Heart right ventricle (tissue), 16 donors: ENCODE data around the gene SYT14. TPM values are rescaled to one million over a fixed set of nuclear protein-coding genes. Genes with fewer than 3 reads are reported as not detected.
"Not testable (repeated sequence)": the region's sequence is repeated elsewhere in the genome, so short reads cannot be mapped to it uniquely, and the experiment has no call there.

ENCODE experiments used
- ATAC-seq, 8 donors: fragments of 200-7000 bp; cut with Tn5 transposase; one replicate each; pipeline ENCODE4 v1.9.1; 2020; ENCODE audit warnings: mild to moderate bottlenecking in 8 of 8, moderate library complexity in 8 of 8, moderate number of reproducible peaks in 1 of 8
- DNase-seq, 2 donors: peaks; one replicate each; pipeline ENCODE4 v3.0.0-alpha.2; 2020
- H3K27ac ChIP-seq, 10 donors: fragments of 200-600 bp; sonication (generic) in 2 of 10; one replicate each; pipeline versions ENCODE4 v1.5.0 to v1.8.0; 2020 to 2022; ENCODE audit warnings: mild to moderate bottlenecking in 3 of 10
- H3K27me3 ChIP-seq, 7 donors: fragments of 200-600 bp; one replicate each; pipeline ENCODE4 v1.8.0; 2021 to 2022; ENCODE audit warnings: mild to moderate bottlenecking in 2 of 7
- H3K36me3 ChIP-seq, 9 donors: fragments of 200-600 bp; sonication (generic) in 1 of 9; one replicate each; pipeline versions ENCODE4 v1.5.0 to v1.8.0; 2020 to 2022; ENCODE audit warnings: mild to moderate bottlenecking in 2 of 9
- H3K4me1 ChIP-seq, 9 donors: fragments of 200-600 bp; sonication (generic) in 1 of 9; one replicate each; pipeline versions ENCODE4 v1.5.0 to v1.8.0; 2020 to 2022; ENCODE audit warnings: mild to moderate bottlenecking in 4 of 9
- H3K4me3 ChIP-seq, 10 donors: fragments of 200-600 bp; sonication (generic) in 2 of 10; one replicate each; pipeline versions ENCODE4 v1.5.0 to v1.8.0; 2020 to 2022; ENCODE audit warnings: mild to moderate bottlenecking in 7 of 10, moderate library complexity in 2 of 10
- H3K9me3 ChIP-seq, 11 donors: fragments of 200-600 bp in 10 of 11; sonication (generic) in 2 of 11; one replicate each; pipeline versions ENCODE4 v1.5.0 to v1.8.0; 2013 to 2022; ENCODE audit warnings: mild to moderate bottlenecking in 2 of 11, control low read depth in 1 of 11, moderate library complexity in 1 of 11
- WGBS, 2 donors: extraction: QIAGEN DNeasy Blood & Tissue Kit; methylation state at CpG; one replicate each; pipeline ENCODE4 v1.1.7; 2013; ENCODE audit warnings: inconsistent platforms in 1 of 2; 5-methylcytosine and 5-hydroxymethylcytosine counted together
- intact Hi-C, 10 donors: fragments of 100-400 bp; cut with DNase I; formaldehyde crosslinking; loops; one replicate each; pipeline versions ENCODE4 v1.11.1 to v1.14.2; 2022
- polyA plus RNA-seq, 2 donors: library from polyadenylated mRNA; stranded (reverse); fragments of 200-250 nt; gene quantifications; one replicate each; pipeline ENCODE4 v1.2.3, GENCODE V29; 2013
- total RNA-seq, 10 donors: library from RNA; stranded (reverse); fragmentation: NEBNext Ultra II Directional in 3 of 10; extraction: Animal tissue kit (Norgen Biotek cat#: 25700) in 3 of 10; gene quantifications; one replicate each; pipeline versions ENCODE4 v1.2.1 to v1.2.4, GENCODE V29; 2021 to 2023
- TF ChIP-seq, protein P1 (sequence below), 9 donors: fragments of 200-600 bp; sonication (generic) in 2 of 9; IDR thresholded peaks; one replicate each; pipeline versions ENCODE4 v1.5.0 to v1.8.0; 2021 to 2022; ENCODE audit warnings: antibody characterized with exemption in 9 of 9, mild to moderate bottlenecking in 5 of 9, moderate library complexity in 1 of 9
- donor health status: Arrhythmogenic right ventricular cardiomyopathy.
- donor health status: ischemic (EF 13 %, LVEDD 7.1; RV severe dilation, severe dysfunction).
- donor health status: healthy with polysubstance abuse.
- donor health status: DM: no; HTN: yes; CAD: no.
- donor health status: DM: no; HTN: no; CAD: no.
- donor health status: ischemic (EF 25% LVEDD 6.9; RV normal size, moderate dysfunction).
- donor health status: ischemic (EF 25% LVEDD 5.7; RV mildly dilated, moderate dysfunction).
- donor health status: healthy.
- donor health status: DM: yes; HTN: yes; CAD: no.
- donor health status: Ischemic cardiomyopathy.
- donor health status: ischemic (EF 35%, LVEDD 5.7; RV mildly dilated, moderate dysfunction).
- donor health status: nonischemic (EF 11% LVEDD 7.7; RV severe dilation, severe dysfunction).
- donor health status: DM: yes; HTN: yes; CAD: no.
- donor health status: PGD.
- donor health status: ischemic (EF 29% LVEDD 5.4; RV normal size, mild dysfunction).
- donor health status: nonischemic (EF 23%, LVEDD 6.1; RV moderate dilation, normal function).

Gene SYT14
- total and polyA plus RNA-seq, 12 donors, result 0.06 TPM; not detected in 11

- intact Hi-C loops, result no loop called here
- no peak for ATAC-seq
- no peaks in the 10 kb centered on the region for H3K4me1 ChIP-seq
- TF ChIP-seq, protein P1, sequence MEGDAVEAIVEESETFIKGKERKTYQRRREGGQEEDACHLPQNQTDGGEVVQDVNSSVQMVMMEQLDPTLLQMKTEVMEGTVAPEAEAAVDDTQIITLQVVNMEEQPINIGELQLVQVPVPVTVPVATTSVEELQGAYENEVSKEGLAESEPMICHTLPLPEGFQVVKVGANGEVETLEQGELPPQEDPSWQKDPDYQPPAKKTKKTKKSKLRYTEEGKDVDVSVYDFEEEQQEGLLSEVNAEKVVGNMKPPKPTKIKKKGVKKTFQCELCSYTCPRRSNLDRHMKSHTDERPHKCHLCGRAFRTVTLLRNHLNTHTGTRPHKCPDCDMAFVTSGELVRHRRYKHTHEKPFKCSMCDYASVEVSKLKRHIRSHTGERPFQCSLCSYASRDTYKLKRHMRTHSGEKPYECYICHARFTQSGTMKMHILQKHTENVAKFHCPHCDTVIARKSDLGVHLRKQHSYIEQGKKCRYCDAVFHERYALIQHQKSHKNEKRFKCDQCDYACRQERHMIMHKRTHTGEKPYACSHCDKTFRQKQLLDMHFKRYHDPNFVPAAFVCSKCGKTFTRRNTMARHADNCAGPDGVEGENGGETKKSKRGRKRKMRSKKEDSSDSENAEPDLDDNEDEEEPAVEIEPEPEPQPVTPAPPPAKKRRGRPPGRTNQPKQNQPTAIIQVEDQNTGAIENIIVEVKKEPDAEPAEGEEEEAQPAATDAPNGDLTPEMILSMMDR (IDR thresholded peaks at IDR 0.05), result no peak
- no peaks in the 10 kb centered on the region for H3K36me3 ChIP-seq
- no peak overlapping the region for H3K27ac ChIP-seq
- no peak overlapping the region for H3K4me3 ChIP-seq
- peaks cover 0 to 9% (median 0%) of the 10 kb centered on the region in 7 donors for H3K27me3 ChIP-seq
- WGBS, 2 donors, result 84 to 85% methylated on average over 6 of the region's 6 CpGs
- peaks cover 0 to 14% (median 0%) of the 10 kb centered on the region in 11 donors for H3K9me3 ChIP-seq
- DNase-seq, result no peak
These were observed 44.3 kb upstream of the SYT14 start for GRCh38 chr1:209893751-209894150.

DNA sequence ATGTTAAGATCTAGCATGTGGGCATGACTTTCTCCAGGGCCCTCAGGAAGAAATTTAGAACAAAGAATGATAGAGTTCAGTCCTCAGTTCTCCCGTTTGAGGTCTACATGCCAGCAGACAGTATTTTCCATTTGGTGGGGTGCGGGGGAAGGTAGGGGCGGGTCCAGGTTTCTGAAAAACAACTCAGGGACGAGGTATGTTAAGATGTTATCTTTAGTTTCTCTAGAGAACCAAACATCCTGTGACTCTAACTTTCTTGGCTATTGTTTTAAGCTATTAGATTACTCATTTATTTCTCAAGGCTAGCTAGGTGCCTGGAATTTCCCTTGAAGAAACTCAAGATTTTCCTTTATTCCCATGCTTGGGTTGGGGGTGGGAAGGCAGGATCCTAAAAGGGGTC is 42.3 kb upstream of the SYT14 start:
- H3K36me3 ChIP-seq, result no peaks in the 10 kb centered on the region
- peaks cover 0 to 13% (median 0%) of the 10 kb centered on the region in 11 donors for H3K9me3 ChIP-seq
- H3K27me3 ChIP-seq, result peaks cover 0 to 9% (median 0%) of the 10 kb centered on the region in 7 donors
- intact Hi-C loops, result no loop called here
- H3K4me3 ChIP-seq, result no peak overlapping the region
- H3K27ac ChIP-seq, result no peak overlapping the region
- ATAC-seq (no peak), DNase-seq (no peak)
- H3K4me1 ChIP-seq, result no peaks in the 10 kb centered on the region
- WGBS, 2 donors, result 43 to 60% methylated on average over 4 of the region's 4 CpGs
- TF ChIP-seq, protein P1 (IDR thresholded peaks at IDR 0.05), result no peak

GRCh38 chr1:209896346-209896745 is 41.7 kb upstream of the SYT14 start:
- Histone ChIP-seq H3K36me3 (no peaks in the 10 kb centered on the region), H3K4me3 (no peak overlapping the region), H3K4me1 (no peaks in the 10 kb centered on the region), H3K27me3 (peaks cover 0 to 9% (median 0%) of the 10 kb centered on the region in 7 donors), H3K27ac (no peak overlapping the region), H3K9me3 (peaks cover 0 to 7% (median 0%) of the 10 kb centered on the region in 11 donors)
- TF ChIP-seq, protein P1 (IDR thresholded peaks at IDR 0.05), result no peak
- no peak for DNase-seq
- intact Hi-C loops, result no loop called here
- 84% methylated on average over 4 of the region's 4 CpGs for WGBS, 2 donors
- ATAC-seq, result no peak

DNA sequence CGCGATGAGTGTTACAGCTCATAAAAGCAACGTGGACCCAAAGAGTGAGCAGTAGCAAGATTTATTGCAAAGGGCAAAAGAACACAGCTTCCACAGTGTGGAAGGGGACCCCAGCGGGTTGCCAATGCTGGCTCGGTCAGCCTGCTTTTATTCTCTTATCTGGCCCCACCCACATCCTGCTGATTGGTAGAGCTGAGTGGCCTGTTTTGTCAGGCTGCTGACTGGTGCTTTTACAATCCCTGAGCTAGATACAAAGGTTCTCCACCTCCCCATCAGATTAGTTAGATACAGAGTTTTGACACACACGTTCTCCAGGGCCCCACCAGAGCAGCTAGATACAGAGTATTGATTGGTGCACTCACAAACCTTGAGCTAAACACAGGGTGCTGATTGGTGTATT is 39.7 kb upstream of the SYT14 start:
- H3K9me3 ChIP-seq, H3K4me3 ChIP-seq, ATAC-seq, intact Hi-C loops, H3K4me1 ChIP-seq, H3K36me3 ChIP-seq, H3K27me3 ChIP-seq, H3K27ac ChIP-seq, DNase-seq: not testable (repeated sequence)
- WGBS, 2 donors, result 74 to 75% methylated on average over 6 of the region's 6 CpGs

GRCh38 chr1:209898851-209899250 is 39.2 kb upstream of the SYT14 start:
- H3K27ac ChIP-seq, H3K36me3 ChIP-seq, ATAC-seq, H3K4me1 ChIP-seq, H3K9me3 ChIP-seq, intact Hi-C loops, H3K4me3 ChIP-seq, DNase-seq, H3K27me3 ChIP-seq: not testable (repeated sequence)
- WGBS, 2 donors, result 93 to 98% methylated on average over 21 of the region's 21 CpGs
